K562 (cell line): Measurements from ENCODE around the gene VPS13D. TPM values are rescaled to one million over a fixed set of nuclear protein-coding genes. Genes with fewer than 3 reads are reported as not detected.

Source experiments
- ATAC-seq: fragments of 200-7000 bp; cut with Tn5 transposase; 3 replicates; pipeline ENCODE4 v1.9.1; 2020; ENCODE audit warnings: moderate library complexity
- BruUV-seq: library from RNA; stranded (reverse); fragments of 400-500 nt; replicated peaks from 2 replicates; lab custom pipeline; 2021; lab: Mats Ljungman, UMichigan
- CTCF ChIA-PET: fragments of 300-600 bp; formaldehyde crosslinking; extraction: SDS; loops from one replicate; lab custom pipeline; 2021; ENCODE audit warnings: low intra/inter-chr PET ratio; lab: Yijun Ruan, JAX
- POLR2A ChIA-PET: fragments of 300-600, 350-650 bp; sonication (Branson Sonifier 250); formaldehyde crosslinking; extraction: SDS; loops from one replicate; lab custom pipeline; 2021; ENCODE audit warnings: antibody characterized with exemption, inconsistent platforms; lab: Yijun Ruan, JAX
- DNase-seq, 4 experiments: peaks; one replicate each; pipeline versions ENCODE4 v3.0.0 to v3.0.0-alpha.2; 2011 to 2018; ENCODE audit warnings: low spot score in 3 of 4, mixed read lengths in 3 of 4; ENCODE audit errors: extremely low read depth in 1 of 4
- FAIRE-seq: peaks from 2 replicates; lab custom pipeline; 2011; peaks lifted over from hg19 to GRCh38; lab: Jason Lieb, UNC
- H2AFZ ChIP-seq: 2 replicates; pipeline ENCODE4 v1.6.0; 2011; ENCODE audit warnings: low read depth, low read length, control low read depth, inconsistent platforms
- H3K27ac ChIP-seq: fragments of 200-600 bp; 3 replicates; pipeline ENCODE4 v1.8.0; 2011; ENCODE audit warnings: low read depth, mild to moderate bottlenecking, control low read depth, inconsistent platforms, low read length, moderate library complexity, mixed read lengths; ENCODE audit errors: extremely low read depth
- H3K27me3 ChIP-seq, 2 experiments: fragments of 300-600 bp in 1 of 2; 2 replicates in 1 of 2; 3 replicates in 1 of 2; pipeline versions ENCODE4 v1.6.0 to v1.8.0; 2011; ENCODE audit warnings: inconsistent platforms in 2 of 2, low read length in 2 of 2, mild to moderate bottlenecking in 1 of 2, mixed read lengths in 1 of 2, moderate library complexity in 1 of 2; ENCODE audit not compliant: control insufficient read depth in 2 of 2, insufficient read depth in 2 of 2
- H3K36me3 ChIP-seq: fragments of 300-600 bp; 3 replicates; pipeline ENCODE4 v1.8.0; 2011; ENCODE audit warnings: mild to moderate bottlenecking, low read length, inconsistent platforms; ENCODE audit not compliant: control insufficient read depth, insufficient read depth
- H3K4me1 ChIP-seq, 2 experiments: fragments of 200-600 bp in 1 of 2; replicated peaks in 1 of 2; 2 replicates in 1 of 2; 3 replicates in 1 of 2; pipeline versions ENCODE4 v1.5.1 to v1.8.0; 2011; ENCODE audit warnings: inconsistent platforms in 2 of 2, low read length in 2 of 2, mild to moderate bottlenecking in 1 of 2, mixed read lengths in 1 of 2, moderate library complexity in 1 of 2; ENCODE audit not compliant: control insufficient read depth in 2 of 2, insufficient read depth in 2 of 2
- H3K4me2 ChIP-seq: 2 replicates; pipeline ENCODE4 v1.6.1; 2011; ENCODE audit warnings: low read length, control low read depth, inconsistent platforms, mixed read lengths; ENCODE audit not compliant: insufficient read depth
- H3K4me3 ChIP-seq: fragments of 200-600 bp; sonication (generic), shearing (Covaris generic); 2 replicates; pipeline ENCODE4 v1.5.1; 2016; ENCODE audit warnings: control low read depth, inconsistent platforms
- H3K79me2 ChIP-seq: fragments of 200-600 bp; 3 replicates; pipeline ENCODE4 v1.8.0; 2011; ENCODE audit warnings: low read length, inconsistent platforms; ENCODE audit not compliant: control insufficient read depth, insufficient read depth
- H3K9ac ChIP-seq, 2 experiments: 2 replicates each; pipeline versions ENCODE4 v1.6.0 to v1.6.1; 2011; ENCODE audit warnings: low read depth in 2 of 2, low read length in 2 of 2, control low read depth in 1 of 2, inconsistent platforms in 1 of 2, mild to moderate bottlenecking in 1 of 2, mixed read lengths in 1 of 2; ENCODE audit not compliant: insufficient read depth in 1 of 2
- H3K9me1 ChIP-seq: one replicate; pipeline ENCODE4 v1.6.0; 2011; ENCODE audit warnings: inconsistent platforms, mild to moderate bottlenecking, low read length, moderate library complexity; ENCODE audit not compliant: control insufficient read depth, insufficient read depth
- H3K9me3 ChIP-seq: replicated peaks from 2 replicates; pipeline ENCODE4 v1.5.1; 2011; ENCODE audit warnings: low read depth, low read length, inconsistent platforms; ENCODE audit not compliant: control insufficient read depth, insufficient read depth
- H4K20me1 ChIP-seq: replicated peaks from 2 replicates; pipeline ENCODE4 v1.6.1; 2011; ENCODE audit warnings: low read length, inconsistent platforms, mixed read lengths; ENCODE audit not compliant: control insufficient read depth, insufficient read depth
- FIP1L1 ChIP-seq: fragments of 200-400 bp; formaldehyde crosslinking; IDR thresholded peaks from 2 replicates; pipeline ENCODE4 v1.6.1; 2018; ENCODE audit warnings: mild to moderate bottlenecking, low read depth, low read length; ENCODE audit not compliant: poor library complexity, severe bottlenecking
- MXI1 ChIP-seq: IDR thresholded peaks from 2 replicates; pipeline ENCODE4 v1.6.1; 2011; ENCODE audit warnings: low read depth, mild to moderate bottlenecking, improper control_type of control experiment, low read length
- NR2F6 ChIP-seq: fragments of 450-650 bp; formaldehyde crosslinking; IDR thresholded peaks from 2 replicates; pipeline ENCODE4 v1.4.0; 2020; ENCODE audit warnings: mild to moderate bottlenecking
- PHF21A ChIP-seq: fragments of 450-650 bp; IDR thresholded peaks from 2 replicates; pipeline ENCODE4 v1.6.1; 2017; ENCODE audit warnings: low read depth, borderline replicate concordance
- POLR2A ChIP-seq: fragments of 450-650 bp; conservative IDR thresholded peaks from 2 replicates; pipeline ENCODE4 v1.6.1; 2016
- SMARCC2 ChIP-seq: fragments of 450-650 bp; IDR thresholded peaks from 2 replicates; pipeline ENCODE4 v1.6.1; 2017; ENCODE audit warnings: antibody characterized with exemption, moderate library complexity, mild to moderate bottlenecking, low read depth
- STAG1 ChIP-seq: sonication (generic); formaldehyde crosslinking; IDR thresholded peaks from 2 replicates; pipeline ENCODE4 v1.5.0; 2020; ENCODE audit warnings: missing genetic modification reagents, borderline replicate concordance
- U2AF2 ChIP-seq: fragments of 200-400 bp; formaldehyde crosslinking; optimal IDR thresholded peaks from 2 replicates; pipeline ENCODE3; 2017; ENCODE audit warnings: low read depth, mild to moderate bottlenecking, low read length
- YY1 ChIP-seq, 3 experiments: IDR thresholded peaks; 2 replicates each; pipeline ENCODE4 v1.6.1; 2011; ENCODE audit warnings: low read length in 2 of 3, mild to moderate bottlenecking in 2 of 3, moderate library complexity in 2 of 3, borderline replicate concordance in 1 of 3, control low read depth in 1 of 3, low read depth in 1 of 3; ENCODE audit not compliant: insufficient read depth in 3 of 3, insufficient replicate concordance in 2 of 3, control insufficient read depth in 1 of 3, insufficient read length in 1 of 3; ENCODE audit errors: extremely low read depth in 1 of 3
- ZNF764 ChIP-seq: fragments of 250-450 bp; sonication (Bioruptor Pico); IDR thresholded peaks from 2 replicates; pipeline ENCODE4 v1.4.0; 2020; ENCODE audit warnings: low read depth, mild to moderate bottlenecking, moderate library complexity
- ZZZ3 ChIP-seq: fragments of 450-650 bp; IDR thresholded peaks from 2 replicates; pipeline ENCODE4 v1.6.1; 2016; ENCODE audit warnings: antibody characterized with exemption, mild to moderate bottlenecking, moderate library complexity
- WGBS: fragments of 100-300 bp; shearing (Covaris generic); methylation state at CpG from one replicate; pipeline ENCODE4 v1.1.6; 2016; ENCODE audit warnings: low coverage, mixed read lengths; ENCODE audit not compliant: insufficient coverage; ENCODE audit errors: missing lambda C conversion rate; 5-methylcytosine and 5-hydroxymethylcytosine counted together
- in situ Hi-C: fragments of 300-500 bp; cut with MboI; formaldehyde crosslinking; loops from 4 replicates; pipeline ENCODE4 v1.15.0; 2018; ENCODE audit warnings: inconsistent platforms, mixed read lengths
- intact Hi-C: fragments of 100-400 bp; cut with micrococcal nuclease; formaldehyde crosslinking; loops from 2 replicates; pipeline ENCODE4 v1.14.2; 2022
- polyA plus RNA-seq, 8 experiments: library from polyadenylated mRNA; depleted of rRNA in 4 of 8; stranded (reverse) in 5 of 8; unstranded in 3 of 8; fragments of >200 nt; fragmentation: Nextera tagmentation in 2 of 8; fragmentation: Illumina TruSeq in 1 of 8; extraction: Ambion mirVana in 2 of 8; extraction: Trizol in 1 of 8; gene quantifications; 2 replicates each; pipeline versions ENCODE4 v1.2.1 to v1.2.3, GENCODE V29; 2011 to 2014; ENCODE audit warnings: inconsistent platforms in 1 of 8, missing spikeins in 1 of 8
- total RNA-seq, 7 experiments: library from RNA; depleted of rRNA in 6 of 7; stranded (reverse); fragments of >200 nt in 6 of 7; fragmentation: Illumina TruSeq in 2 of 7; extraction: Trizol in 2 of 7; gene quantifications; 2 replicates each; pipeline versions ENCODE4 v1.2.1 to v1.2.3, GENCODE V29; 2011 to 2021; ENCODE audit warnings: low replicate concordance in 1 of 7
- TF ChIP-seq, protein P1 (sequence below): sonication (generic); formaldehyde crosslinking; IDR thresholded peaks from 2 replicates; pipeline ENCODE4 v1.8.1; 2022; ENCODE audit warnings: missing genetic modification reagents
- TF ChIP-seq, protein P2 (sequence below): fragments of 250-450 bp; sonication (Bioruptor Pico); IDR thresholded peaks from 2 replicates; pipeline ENCODE4 v1.4.0; 2020; ENCODE audit warnings: mild to moderate bottlenecking
- TF ChIP-seq, protein P3 (sequence below): fragments of 450-650 bp; IDR thresholded peaks from 2 replicates; pipeline ENCODE4 v1.7.0; 2016; ENCODE audit warnings: borderline replicate concordance

The VPS13D gene
- total and polyA plus RNA-seq, 9 of the 15 experiments (the other 6 are each of a cell fraction or from before 2014, with no cell fraction given): 6.1 to 51.5 (median 38.5) TPM

DNA sequence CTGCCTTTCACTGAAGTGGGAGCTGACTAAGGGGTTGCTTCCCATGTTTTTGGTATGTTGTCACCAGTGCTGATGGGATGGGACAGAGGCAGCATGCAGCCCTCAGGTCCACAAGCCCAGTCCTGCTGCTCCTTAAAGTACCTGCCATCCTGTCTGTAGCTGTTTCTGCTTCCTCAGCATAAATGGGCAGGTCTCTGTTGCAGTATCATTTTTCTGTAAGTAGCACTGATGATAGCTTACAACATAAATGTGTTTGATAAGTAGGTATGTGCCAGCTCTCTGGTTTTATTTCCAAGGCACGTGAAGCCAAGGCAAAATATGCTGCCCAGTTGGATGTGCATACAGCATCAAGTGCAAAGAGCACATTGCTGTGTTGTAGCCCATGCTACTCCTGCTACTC, 173.0 kb downstream of the VPS13D start (continued):
- TF ChIP-seq, protein P1, sequence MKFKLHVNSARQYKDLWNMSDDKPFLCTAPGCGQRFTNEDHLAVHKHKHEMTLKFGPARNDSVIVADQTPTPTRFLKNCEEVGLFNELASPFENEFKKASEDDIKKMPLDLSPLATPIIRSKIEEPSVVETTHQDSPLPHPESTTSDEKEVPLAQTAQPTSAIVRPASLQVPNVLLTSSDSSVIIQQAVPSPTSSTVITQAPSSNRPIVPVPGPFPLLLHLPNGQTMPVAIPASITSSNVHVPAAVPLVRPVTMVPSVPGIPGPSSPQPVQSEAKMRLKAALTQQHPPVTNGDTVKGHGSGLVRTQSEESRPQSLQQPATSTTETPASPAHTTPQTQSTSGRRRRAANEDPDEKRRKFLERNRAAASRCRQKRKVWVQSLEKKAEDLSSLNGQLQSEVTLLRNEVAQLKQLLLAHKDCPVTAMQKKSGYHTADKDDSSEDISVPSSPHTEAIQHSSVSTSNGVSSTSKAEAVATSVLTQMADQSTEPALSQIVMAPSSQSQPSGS (CRISPR knock-in tag): no peak
- TF ChIP-seq, protein P2, sequence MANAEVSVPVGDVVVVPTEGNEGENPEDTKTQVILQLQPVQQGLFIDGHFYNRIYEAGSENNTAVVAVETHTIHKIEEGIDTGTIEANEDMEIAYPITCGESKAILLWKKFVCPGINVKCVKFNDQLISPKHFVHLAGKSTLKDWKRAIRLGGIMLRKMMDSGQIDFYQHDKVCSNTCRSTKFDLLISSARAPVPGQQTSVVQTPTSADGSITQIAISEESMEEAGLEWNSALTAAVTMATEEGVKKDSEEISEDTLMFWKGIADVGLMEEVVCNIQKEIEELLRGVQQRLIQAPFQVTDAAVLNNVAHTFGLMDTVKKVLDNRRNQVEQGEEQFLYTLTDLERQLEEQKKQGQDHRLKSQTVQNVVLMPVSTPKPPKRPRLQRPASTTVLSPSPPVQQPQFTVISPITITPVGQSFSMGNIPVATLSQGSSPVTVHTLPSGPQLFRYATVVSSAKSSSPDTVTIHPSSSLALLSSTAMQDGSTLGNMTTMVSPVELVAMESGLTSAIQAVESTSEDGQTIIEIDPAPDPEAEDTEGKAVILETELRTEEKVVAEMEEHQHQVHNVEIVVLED (CRISPR knock-in tag): no peak
- no peak for TF ChIP-seq PHF21A

DNA sequence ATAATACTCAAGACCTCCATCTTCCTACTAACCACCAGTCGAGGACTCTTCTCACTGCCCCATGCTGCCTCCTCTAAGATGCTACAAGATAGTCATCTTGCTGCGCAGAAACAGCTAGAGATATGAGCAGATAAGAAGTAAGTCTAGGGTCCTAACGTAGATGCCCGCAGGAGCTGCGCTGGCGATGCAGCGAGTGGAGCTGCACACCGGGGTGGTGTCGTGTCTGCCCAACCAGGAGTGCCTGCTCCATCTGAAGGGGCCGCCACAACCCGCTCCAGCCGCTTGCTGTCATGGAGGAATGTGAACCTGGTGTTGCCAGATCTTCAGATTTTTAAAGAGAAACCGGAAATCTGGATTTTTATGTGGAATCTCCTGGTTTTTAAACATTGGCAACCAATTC, 175.1 kb downstream of the VPS13D start:
- ATAC-seq (no peak), FAIRE-seq (no peak), DNase-seq (no peak)
- Histone ChIP-seq H3K4me2 (no peak overlapping the region), H3K9me1 (peaks cover 5% of the 10 kb centered on the region), H3K27ac (no peak overlapping the region), H2AFZ (no peak overlapping the region), H3K9ac (no peak overlapping the region), H3K27me3 (no peaks in the 10 kb centered on the region), H3K36me3 (peaks cover 68% of the 10 kb centered on the region), H3K4me3 (no peak overlapping the region), H3K79me2 (no peaks in the 10 kb centered on the region), H3K4me1 (peaks cover 11 to 33% of the 10 kb centered on the region in 2 experiments; a peak in 4 of 5 replicates), H3K9me3 (peaks cover 3% of the 10 kb centered on the region), H4K20me1 (no peaks in the 10 kb centered on the region)
- no TSS peak for BruUV-seq
- intact Hi-C loops: loop anchor here (5.0 kb wide), 3 partner anchors 72 to 197 kb away; no protein-coding TSS in a partner anchor
- TF ChIP-seq FIP1L1: no peak
- no peak for TF ChIP-seq NR2F6 (CRISPR knock-in tag)
- no peak for TF ChIP-seq U2AF2
- no peak for TF ChIP-seq SMARCC2
- TF ChIP-seq MXI1: no peak
- no peak for TF ChIP-seq YY1 (IDR thresholded peaks at IDR 0.05; ENCODE audit: borderline replicate concordance in 1 of 3, control insufficient read depth in 1 of 3, extremely low read depth in 1 of 3, insufficient read depth in 3 of 3, insufficient read length in 1 of 3, insufficient replicate concordance in 2 of 3, low read depth in 1 of 3, low read length in 2 of 3)
- TF ChIP-seq ZNF764: no peak
- no peak for TF ChIP-seq ZZZ3
- no peak for TF ChIP-seq POLR2A
- TF ChIP-seq, protein P2 (CRISPR knock-in tag): no peak
- no peak for TF ChIP-seq STAG1 (CRISPR knock-in tag)
- TF ChIP-seq, protein P3, sequence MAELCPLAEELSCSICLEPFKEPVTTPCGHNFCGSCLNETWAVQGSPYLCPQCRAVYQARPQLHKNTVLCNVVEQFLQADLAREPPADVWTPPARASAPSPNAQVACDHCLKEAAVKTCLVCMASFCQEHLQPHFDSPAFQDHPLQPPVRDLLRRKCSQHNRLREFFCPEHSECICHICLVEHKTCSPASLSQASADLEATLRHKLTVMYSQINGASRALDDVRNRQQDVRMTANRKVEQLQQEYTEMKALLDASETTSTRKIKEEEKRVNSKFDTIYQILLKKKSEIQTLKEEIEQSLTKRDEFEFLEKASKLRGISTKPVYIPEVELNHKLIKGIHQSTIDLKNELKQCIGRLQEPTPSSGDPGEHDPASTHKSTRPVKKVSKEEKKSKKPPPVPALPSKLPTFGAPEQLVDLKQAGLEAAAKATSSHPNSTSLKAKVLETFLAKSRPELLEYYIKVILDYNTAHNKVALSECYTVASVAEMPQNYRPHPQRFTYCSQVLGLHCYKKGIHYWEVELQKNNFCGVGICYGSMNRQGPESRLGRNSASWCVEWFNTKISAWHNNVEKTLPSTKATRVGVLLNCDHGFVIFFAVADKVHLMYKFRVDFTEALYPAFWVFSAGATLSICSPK: no peak
- 94% methylated on average over 13 of the region's 13 CpGs for WGBS
- ChIA-PET POLR2A (interaction anchor here (1.2 kb wide), 1 partner anchor 11 kb away, joined by 3 read pairs; no protein-coding TSS in a partner anchor), CTCF (no interaction called here)
- in situ Hi-C loops: loop anchor here (5.0 kb wide), 1 partner anchor 212 kb away; the partner anchor contains the start of gene DHRS3
